ENCODE data around the gene OSBPL1A.

The OSBPL1A gene

GRCh38 chr18:24209558-24209957, 188.1 kb downstream of the OSBPL1A start:
- DNase-seq: no peak

- no peak for DNase-seq
Measured at GRCh38 chr18:24208270-24209035, 189.2 kb downstream of the OSBPL1A start.

- no peak for DNase-seq
Measured at GRCh38 chr18:24204904-24205303, 192.7 kb downstream of the OSBPL1A start.

GRCh38 chr18:24201699-24202687, 195.6 kb downstream of the OSBPL1A start:
- DNase-seq: no peak

- DNase-seq: no peak
Measured at GRCh38 chr18:24200494-24201290, 196.9 kb downstream of the OSBPL1A start.

DNA sequence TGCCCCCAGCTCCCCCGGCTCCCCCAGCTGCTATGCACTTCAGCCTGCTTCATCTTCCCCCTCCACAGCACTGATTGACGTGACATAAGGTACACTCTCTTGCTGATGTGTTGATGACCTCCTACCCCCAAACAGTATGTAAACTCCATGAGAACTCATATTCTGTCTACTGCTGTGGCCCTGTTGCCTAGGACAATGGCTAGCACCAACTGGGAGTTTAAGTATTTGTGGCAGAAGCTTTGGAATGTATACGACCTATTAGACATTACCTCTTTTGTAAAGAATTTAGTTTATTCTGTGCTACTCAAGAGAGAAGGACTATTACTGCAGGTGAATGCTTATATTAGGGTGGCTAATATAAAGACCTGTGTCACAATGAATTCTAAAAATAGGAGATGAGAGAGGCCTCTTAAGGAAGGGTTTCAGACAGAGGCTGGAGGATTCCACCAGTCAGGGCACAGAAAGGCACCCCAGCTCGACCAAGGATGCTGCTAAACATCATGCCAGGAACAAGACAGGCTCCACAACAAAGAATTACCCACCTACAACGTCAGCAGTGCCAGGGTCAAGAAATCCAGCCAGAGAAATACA, 198.2 kb downstream of the OSBPL1A start:
- DNase-seq: no peak

DNA sequence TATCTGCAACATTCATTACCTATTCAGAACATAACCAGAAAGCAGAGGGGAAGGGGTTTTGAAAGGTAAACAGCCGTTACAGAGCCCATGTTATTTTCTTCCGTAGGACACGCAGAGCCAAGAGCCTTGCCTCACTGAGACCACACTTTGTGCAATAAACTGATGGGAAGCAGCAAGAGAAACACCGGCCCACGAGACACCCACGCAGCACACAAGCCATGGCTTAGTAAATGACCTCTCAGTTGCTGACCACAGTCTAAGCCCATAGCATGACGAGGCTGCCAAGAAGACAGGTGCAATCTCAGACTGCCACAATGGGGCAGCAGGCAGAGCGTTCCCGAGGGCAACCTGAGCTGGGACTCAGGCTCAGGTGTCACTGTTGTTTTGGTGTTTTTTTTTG, 199.2 kb downstream of the OSBPL1A start:
- DNase-seq: no peak

DNA sequence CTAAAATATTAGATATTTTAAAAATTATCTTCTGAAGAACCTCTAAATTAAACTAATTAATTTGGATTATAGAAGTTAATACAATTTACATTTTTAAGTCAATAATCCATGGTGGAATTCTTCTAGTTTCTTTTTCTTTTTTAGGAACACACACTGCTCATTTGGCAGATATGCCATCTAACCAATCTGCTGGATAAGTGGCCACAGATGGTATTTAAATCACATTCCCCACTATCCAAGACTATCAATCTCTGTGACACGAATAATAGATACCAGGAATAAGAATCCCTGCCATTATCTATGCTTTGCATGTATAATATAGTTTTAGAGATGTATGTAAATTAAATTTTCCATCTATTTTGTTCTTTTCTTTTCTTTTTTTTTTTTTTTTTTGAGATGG, 200.2 kb downstream of the OSBPL1A start:
- no peak for DNase-seq

- DNase-seq: no peak
Measured at GRCh38 chr18:24196764-24197163, 200.9 kb downstream of the OSBPL1A start.

DNA sequence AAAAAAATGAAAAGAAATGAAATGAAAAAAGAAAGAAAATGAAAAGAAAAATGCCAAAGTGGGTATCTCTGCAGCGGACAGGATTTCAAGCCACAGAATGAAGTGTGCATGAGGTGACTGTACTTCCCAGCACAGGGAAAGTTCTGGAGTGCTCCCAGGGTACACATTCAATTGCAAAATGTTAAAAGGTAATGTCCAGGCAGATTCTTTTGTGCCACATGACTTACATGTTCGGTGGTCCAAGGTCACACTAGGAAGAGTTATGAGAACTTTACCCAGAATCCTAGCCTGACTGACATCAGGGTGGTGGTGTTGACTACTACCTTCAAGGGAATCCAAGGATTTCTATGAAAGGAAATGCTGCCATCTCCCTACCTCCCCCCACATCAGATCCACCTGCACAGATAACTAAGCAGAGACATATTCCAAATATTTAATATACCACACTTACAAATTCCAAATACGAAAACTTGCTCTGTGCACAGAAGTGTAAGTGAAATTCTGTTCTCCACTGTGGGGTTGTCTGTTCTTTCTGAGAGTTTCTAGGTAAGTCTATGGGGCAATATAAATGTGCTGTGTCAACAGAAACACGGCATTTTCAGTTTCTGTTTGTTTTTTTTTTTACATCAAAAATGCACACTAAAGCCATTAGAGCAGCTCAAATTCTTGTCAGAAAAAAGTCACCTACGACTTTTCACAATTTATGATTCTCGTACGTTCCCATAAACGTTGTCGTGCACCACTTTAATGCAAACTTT, 202.1 kb downstream of the OSBPL1A start:
- DNase-seq: no peak

- DNase-seq: no peak
Measured at GRCh38 chr18:24190590-24190989, 207.0 kb downstream of the OSBPL1A start.

GRCh38 chr18:24189664-24190346, 207.8 kb downstream of the OSBPL1A start:
- no peak for DNase-seq

GRCh38 chr18:24189007-24189528, 208.6 kb downstream of the OSBPL1A start:
- no peak for DNase-seq

DNA sequence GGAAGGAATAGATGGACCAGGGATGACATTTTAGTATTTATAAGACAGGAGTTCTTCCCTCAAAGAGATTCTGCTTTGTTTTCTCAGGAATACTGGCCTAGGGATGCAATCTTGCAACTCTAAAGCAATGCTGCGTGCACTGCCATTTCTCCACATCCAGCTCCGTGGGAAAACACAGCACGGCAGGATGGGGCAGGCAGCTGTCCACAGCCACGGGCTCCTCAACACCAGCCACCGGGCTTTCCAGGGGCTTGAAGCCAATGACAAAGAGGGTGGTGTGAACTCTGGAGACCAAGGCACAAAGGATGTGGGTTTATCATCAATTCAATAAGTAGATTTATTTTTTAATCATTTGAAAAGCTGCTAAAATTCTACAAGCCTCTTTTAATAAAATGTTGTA, 209.5 kb downstream of the OSBPL1A start:
- no peak for DNase-seq

GRCh38 chr18:24187689-24188088, 209.9 kb downstream of the OSBPL1A start:
- no peak for DNase-seq

DNA sequence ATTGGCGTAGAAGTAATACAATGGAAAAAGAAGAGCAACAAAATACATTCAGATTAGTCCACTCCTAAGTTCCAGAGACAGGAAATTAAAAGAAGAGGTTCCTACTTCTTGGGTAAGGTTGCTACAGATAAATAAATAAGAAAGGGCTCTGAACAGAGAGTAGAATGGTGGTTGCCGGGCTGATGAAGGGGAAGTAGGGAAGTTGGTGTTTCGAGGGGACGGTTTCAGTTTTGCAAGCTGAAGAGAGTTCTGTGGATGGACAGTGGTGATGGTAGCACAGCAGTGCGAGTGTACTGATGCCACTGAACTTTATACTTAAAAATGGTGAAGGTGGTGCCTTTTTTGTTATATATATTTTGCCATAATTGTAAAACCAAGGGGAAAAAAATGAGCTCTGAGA, 210.6 kb downstream of the OSBPL1A start:
- no peak for DNase-seq

GRCh38 chr18:24185805-24186204, 211.8 kb downstream of the OSBPL1A start:
- DNase-seq: no peak

DNA sequence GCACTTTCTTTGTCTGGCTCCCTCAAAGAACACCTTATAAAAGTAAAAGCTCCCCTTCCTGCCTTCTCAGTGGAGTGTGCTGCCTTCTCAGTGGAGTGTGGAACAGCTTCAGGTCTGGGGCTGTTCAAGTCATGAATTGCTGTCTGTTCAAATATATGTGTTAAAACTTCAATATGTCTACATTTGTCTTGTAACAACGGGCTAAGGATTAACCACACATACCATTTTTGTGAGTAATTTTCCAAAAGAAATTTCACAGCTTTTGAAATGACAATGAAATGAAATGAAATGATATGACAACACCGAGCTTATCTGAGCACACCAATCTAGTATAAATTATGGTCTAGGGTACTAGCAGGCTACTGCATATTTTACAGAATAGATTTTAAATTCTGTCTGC, 215.8 kb downstream of the OSBPL1A start:
- no peak for DNase-seq

DNA sequence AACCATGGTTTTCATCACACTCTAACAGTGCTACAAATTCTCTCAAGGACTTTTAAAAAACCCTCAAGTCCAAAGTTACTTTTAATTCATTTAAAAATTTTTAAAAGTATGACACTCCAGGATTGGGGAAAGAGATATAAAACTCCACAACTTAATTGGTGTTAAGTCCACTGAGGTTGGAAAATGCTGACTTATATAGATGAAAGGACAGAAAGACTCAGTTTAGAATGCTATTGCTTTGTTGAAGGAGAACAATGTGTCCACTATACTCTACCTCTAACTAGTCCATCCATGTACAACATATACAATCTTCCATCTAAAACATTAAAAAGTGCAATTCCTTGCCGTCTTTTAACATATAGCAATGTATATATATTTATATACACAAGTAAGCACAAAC, 217.6 kb downstream of the OSBPL1A start:
- no peak for DNase-seq

DNA sequence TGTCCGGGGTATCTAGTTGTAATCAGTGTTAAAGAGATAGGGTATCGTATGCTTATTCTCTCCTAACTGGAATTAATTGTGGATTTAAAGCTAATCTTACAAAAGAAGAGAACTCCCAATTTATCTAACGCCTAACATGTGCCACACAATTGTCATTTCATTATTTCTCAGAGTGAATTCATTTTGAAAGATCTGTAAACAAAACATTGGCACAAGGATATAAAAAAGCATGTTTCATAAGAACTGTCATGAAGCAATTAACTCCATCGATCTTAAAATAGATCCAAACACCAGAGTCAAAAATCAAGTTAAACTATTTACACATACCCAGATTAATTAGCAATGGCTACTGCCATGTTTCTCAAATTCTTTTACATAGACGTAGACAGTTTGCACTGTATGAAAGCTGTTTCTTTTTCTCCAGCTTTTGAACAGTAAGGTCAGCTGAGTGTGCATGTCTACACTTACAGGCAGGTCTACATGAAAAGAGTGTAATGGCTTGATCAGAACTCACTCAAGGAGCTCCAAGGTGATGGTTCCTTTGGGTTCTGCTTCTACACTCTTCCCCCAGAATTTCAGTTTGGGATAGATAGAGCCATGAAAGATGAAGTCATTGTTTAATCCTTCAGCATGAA, 220.0 kb downstream of the OSBPL1A start:
- no peak for DNase-seq

Data from NCI-H1436 treated with DMSO at 0.1 percent for 48 hours (cell line).